Gastroesophageal sphincter (tissue), 4 donors: Measurements from ENCODE around the gene PTPN13. TPM values are rescaled to one million over a fixed set of nuclear protein-coding genes. Genes with fewer than 3 reads are reported as not detected.

Source experiments
- ATAC-seq: fragments of 150-250 bp; one replicate; pipeline ENCODE4 v1.9.1; 2016; ENCODE audit warnings: mild to moderate bottlenecking, moderate library complexity
- H3K27ac ChIP-seq, 4 donors: fragments of 200-600 bp; sonication (generic) in 3 of 4; 1 replicate in 3 of 4; 2 replicates in 1 of 4; pipeline ENCODE4 v1.5.1; 2016 to 2019
- H3K27me3 ChIP-seq: fragments of 200-600 bp; sonication (generic); one replicate; pipeline ENCODE4 v1.5.1; 2019
- H3K36me3 ChIP-seq, 2 donors: fragments of 200-600 bp; sonication (generic); one replicate each; pipeline ENCODE4 v1.5.1; 2019; ENCODE audit warnings: control low read depth in 1 of 2
- H3K4me1 ChIP-seq, 3 donors: fragments of 200-600 bp; sonication (generic); 1 replicate in 2 of 3; 2 replicates in 1 of 3; pipeline ENCODE4 v1.5.1; 2016 to 2019; ENCODE audit warnings: control low read depth in 2 of 3
- H3K4me3 ChIP-seq, 2 donors: fragments of 200-600 bp; sonication (generic); one replicate each; pipeline ENCODE4 v1.5.1; 2019; ENCODE audit warnings: mild to moderate bottlenecking in 1 of 2, moderate library complexity in 1 of 2
- H3K9me3 ChIP-seq, 3 donors: fragments of 200-600 bp; sonication (generic); one replicate each; pipeline ENCODE4 v1.5.1; 2017 to 2019; ENCODE audit warnings: control low read depth in 2 of 3
- CTCF ChIP-seq, 4 experiments: fragments of 200-600 bp in 2 of 4; fragments of 450-650 bp in 2 of 4; sonication (generic) in 1 of 4; IDR thresholded peaks; one replicate each; pipeline ENCODE4 v1.5.1; 2017 to 2019; ENCODE audit warnings: antibody characterized with exemption in 4 of 4, mild to moderate bottlenecking in 2 of 4, moderate library complexity in 2 of 4
- EP300 ChIP-seq: sonication (generic); formaldehyde crosslinking; IDR thresholded peaks from one replicate; pipeline ENCODE4 v1.6.1; 2017; ENCODE audit warnings: antibody characterized with exemption, mild to moderate bottlenecking
- POLR2A ChIP-seq, 2 donors: fragments of 450-650 bp; IDR thresholded peaks; one replicate each; pipeline ENCODE4 v1.6.1; 2017; ENCODE audit warnings: antibody characterized with exemption in 2 of 2, mild to moderate bottlenecking in 2 of 2, moderate library complexity in 1 of 2
- POLR2AphosphoS5 ChIP-seq: sonication (generic); formaldehyde crosslinking; IDR thresholded peaks from one replicate; pipeline ENCODE4 v1.6.1; 2017; ENCODE audit warnings: antibody characterized with exemption
- WGBS, 2 donors: methylation state at CpG; one replicate each; pipeline ENCODE4 v1.1.5; 2018; ENCODE audit warnings: low coverage in 1 of 2; 5-methylcytosine and 5-hydroxymethylcytosine counted together
- total RNA-seq, 4 donors: library from RNA; depleted of rRNA; stranded (reverse); fragments of >200 nt; gene quantifications; one replicate each; pipeline ENCODE4 v1.1.0, GENCODE V29; 2016

Gene PTPN13
- total RNA-seq, 4 donors from 2014 or later, result 12.8 to 22.7 (median 20.7) TPM

GRCh38 chr4:86596807-86597206 is 2.7 kb downstream of the PTPN13 start:
- Histone ChIP-seq H3K36me3 (no peaks in the 10 kb centered on the region), H3K4me1 (peaks cover 0 to 51% (median 5%) of the 10 kb centered on the region in 3 donors), H3K27ac (no peak overlapping the region)

GRCh38 chr4:86600007-86600653 is 6.0 kb downstream of the PTPN13 start:
- Histone ChIP-seq H3K36me3 (no peaks in the 10 kb centered on the region), H3K9me3 (no peaks in the 10 kb centered on the region), H3K4me1 (peaks cover 0 to 34% (median 5%) of the 10 kb centered on the region in 3 donors), H3K4me3 (no peak overlapping the region), H3K27ac (no peak overlapping the region), H3K27me3 (no peaks in the 10 kb centered on the region)
- WGBS, 2 donors, result 94 to 100% methylated on average over 1 of the region's 1 CpG
- ATAC-seq, result no peak
- no peak for TF ChIP-seq POLR2AphosphoS5
- no peak for TF ChIP-seq POLR2A (IDR thresholded peaks at IDR 0.05)
- no peak for TF ChIP-seq EP300
- TF ChIP-seq CTCF (IDR thresholded peaks at IDR 0.05), result no peak

More at GRCh38 chr4:86596807-86597206, 2.7 kb downstream of the PTPN13 start:
- H3K27me3 ChIP-seq, result no peaks in the 10 kb centered on the region
- no peaks in the 10 kb centered on the region for H3K9me3 ChIP-seq
- ATAC-seq, result no peak
- TF ChIP-seq POLR2A (IDR thresholded peaks at IDR 0.05) (no peak), EP300 (no peak), POLR2AphosphoS5 (no peak), CTCF (IDR thresholded peaks at IDR 0.05) (no peak)
- H3K4me3 ChIP-seq, result no peak overlapping the region
- 84% methylated on average over 2 of the region's 2 CpGs; no CpG with 5 or more reads in 1 of the 2 donors for WGBS, 2 donors

- TF ChIP-seq POLR2AphosphoS5, result no peak
- no peak for TF ChIP-seq POLR2A (IDR thresholded peaks at IDR 0.05)
- no peak for TF ChIP-seq EP300
- TF ChIP-seq CTCF (IDR thresholded peaks at IDR 0.05), result no peak
- WGBS, 2 donors, result 92 to 93% methylated on average over 1 of the region's 1 CpG
These were observed 9.3 kb downstream of the PTPN13 start for GRCh38 chr4:86603311-86603885.

GRCh38 chr4:86606809-86607208 is 12.7 kb downstream of the PTPN13 start:
- no peaks in the 10 kb centered on the region for H3K36me3 ChIP-seq
- no peak overlapping the region for H3K27ac ChIP-seq
- no peak overlapping the region for H3K4me3 ChIP-seq
- ATAC-seq, result no peak
- no peaks in the 10 kb centered on the region for H3K4me1 ChIP-seq
- no peaks in the 10 kb centered on the region for H3K9me3 ChIP-seq
- TF ChIP-seq POLR2A (IDR thresholded peaks at IDR 0.05), result no peak
- no peak for TF ChIP-seq POLR2AphosphoS5
- TF ChIP-seq CTCF (IDR thresholded peaks at IDR 0.05), result no peak
- no peak for TF ChIP-seq EP300
- no peaks in the 10 kb centered on the region for H3K27me3 ChIP-seq

More at GRCh38 chr4:86603311-86603885, 9.3 kb downstream of the PTPN13 start:
- H3K27ac ChIP-seq, result no peak overlapping the region
- H3K4me3 ChIP-seq, result no peak overlapping the region
- H3K36me3 ChIP-seq, result no peaks in the 10 kb centered on the region
- H3K27me3 ChIP-seq, result no peaks in the 10 kb centered on the region
- peaks cover 0 to 5% (median 0%) of the 10 kb centered on the region in 3 donors for H3K4me1 ChIP-seq
- no peaks in the 10 kb centered on the region for H3K9me3 ChIP-seq
- ATAC-seq, result no peak
